Mesenchymal stem cell (in vitro differentiated cells and primary cell): ENCODE data around the gene ARID3A.

Experiments used
- DNase-seq: peaks from one replicate; pipeline ENCODE4 v3.0.0-alpha.2; 2013
- H2AFZ ChIP-seq: one replicate; pipeline ENCODE4 v1.6.1; 2013; ENCODE audit warnings: low read depth, mild to moderate bottlenecking, control low read depth, inconsistent platforms, low read length, moderate library complexity
- H2AK5ac ChIP-seq: 2 replicates; pipeline ENCODE4 v1.6.1; 2013; ENCODE audit warnings: low read length, moderate library complexity, mild to moderate bottlenecking, inconsistent platforms; ENCODE audit not compliant: severe bottlenecking
- H2BK120ac ChIP-seq: one replicate; pipeline ENCODE4 v1.6.1; 2013; ENCODE audit warnings: low read depth, mild to moderate bottlenecking, inconsistent platforms, low read length, moderate library complexity
- H2BK12ac ChIP-seq, 2 experiments: one replicate each; pipeline ENCODE4 v1.6.1; 2013; ENCODE audit warnings: inconsistent platforms in 2 of 2, low read length in 2 of 2, mild to moderate bottlenecking in 2 of 2, moderate library complexity in 2 of 2, control low read depth in 1 of 2
- H2BK15ac ChIP-seq: one replicate; pipeline ENCODE4 v1.6.1; 2013; ENCODE audit warnings: mild to moderate bottlenecking, low read depth, inconsistent platforms; ENCODE audit not compliant: poor library complexity, severe bottlenecking
- H2BK5ac ChIP-seq: 2 replicates; pipeline ENCODE4 v1.6.1; 2013; ENCODE audit warnings: low read depth, mild to moderate bottlenecking, low read length, control low read depth, inconsistent platforms; ENCODE audit not compliant: poor library complexity, severe bottlenecking
- H3K14ac ChIP-seq, 2 experiments: one replicate each; pipeline ENCODE4 v1.6.1; 2013; ENCODE audit warnings: inconsistent platforms in 2 of 2, low read length in 2 of 2, control low read depth in 1 of 2, mild to moderate bottlenecking in 1 of 2, moderate library complexity in 1 of 2
- H3K18ac ChIP-seq, 2 experiments: one replicate each; pipeline ENCODE4 v1.6.1; 2013; ENCODE audit warnings: inconsistent platforms in 2 of 2, low read length in 2 of 2, control low read depth in 1 of 2, low read depth in 1 of 2, mild to moderate bottlenecking in 1 of 2
- H3K23ac ChIP-seq, 2 experiments: one replicate each; pipeline ENCODE4 v1.6.1; 2013; ENCODE audit warnings: inconsistent platforms in 2 of 2, low read length in 2 of 2, mild to moderate bottlenecking in 2 of 2, moderate library complexity in 2 of 2, control low read depth in 1 of 2
- H3K27ac ChIP-seq: 2 replicates; pipeline ENCODE4 v1.5.1; 2013; ENCODE audit warnings: mild to moderate bottlenecking, moderate library complexity, low read length, control low read depth, inconsistent platforms; ENCODE audit not compliant: poor library complexity, severe bottlenecking
- H3K27me3 ChIP-seq, 2 experiments: 2 replicates each; pipeline versions ENCODE4 v1.6.1 to v1.7.0; 2013; ENCODE audit warnings: low read length in 2 of 2, mild to moderate bottlenecking in 2 of 2, moderate library complexity in 2 of 2, control low read depth in 1 of 2, inconsistent platforms in 1 of 2; ENCODE audit not compliant: control insufficient read depth in 1 of 2, insufficient read depth in 1 of 2
- H3K36me3 ChIP-seq, 2 experiments: 2 replicates each; pipeline versions ENCODE4 v1.6.1 to v1.7.0; 2013; ENCODE audit warnings: low read length in 2 of 2, control low read depth in 1 of 2, inconsistent platforms in 1 of 2, low read depth in 1 of 2, mild to moderate bottlenecking in 1 of 2; ENCODE audit not compliant: insufficient read depth in 2 of 2, control insufficient read depth in 1 of 2
- H3K4ac ChIP-seq, 2 experiments: one replicate each; pipeline ENCODE4 v1.6.1; 2013; ENCODE audit warnings: inconsistent platforms in 2 of 2, low read length in 2 of 2, mild to moderate bottlenecking in 2 of 2, moderate library complexity in 2 of 2, control low read depth in 1 of 2, low read depth in 1 of 2
- H3K4me1 ChIP-seq: 2 replicates; pipeline ENCODE4 v1.6.1; 2013; ENCODE audit warnings: low read depth, low read length, control low read depth; ENCODE audit not compliant: control insufficient read depth, insufficient read depth
- H3K4me2 ChIP-seq: 2 replicates; pipeline ENCODE4 v1.6.1; 2013; ENCODE audit warnings: low read length, mild to moderate bottlenecking, inconsistent platforms; ENCODE audit not compliant: poor library complexity, severe bottlenecking
- H3K4me3 ChIP-seq, 2 experiments: 2 replicates each; pipeline versions ENCODE4 v1.5.1 to v1.7.0; 2013; ENCODE audit warnings: low read length in 2 of 2, mild to moderate bottlenecking in 2 of 2, control low read depth in 1 of 2, low read depth in 1 of 2; ENCODE audit not compliant: insufficient read depth in 1 of 2
- H3K79me1 ChIP-seq: replicated peaks from 2 replicates; pipeline ENCODE4 v1.6.1; 2013; ENCODE audit warnings: mild to moderate bottlenecking, control low read depth, low read length, inconsistent platforms; ENCODE audit not compliant: poor library complexity, severe bottlenecking
- H3K9ac ChIP-seq: 2 replicates; pipeline ENCODE4 v1.7.0; 2013; ENCODE audit warnings: mild to moderate bottlenecking, low read length, moderate library complexity
- H3K9me3 ChIP-seq: 2 replicates; pipeline ENCODE4 v1.7.0; 2013; ENCODE audit warnings: mild to moderate bottlenecking, low read length; ENCODE audit not compliant: control insufficient read depth
- H4K8ac ChIP-seq: one replicate; pipeline ENCODE4 v1.6.1; 2013; ENCODE audit warnings: inconsistent platforms, mild to moderate bottlenecking, low read length, moderate library complexity
- H4K91ac ChIP-seq: one replicate; pipeline ENCODE4 v1.6.1; 2013; ENCODE audit warnings: mild to moderate bottlenecking, low read length, inconsistent platforms
- WGBS: methylation state at CpG from one replicate; pipeline ENCODE4 v1.1.7; 2013; ENCODE audit warnings: mixed read lengths; 5-methylcytosine and 5-hydroxymethylcytosine counted together

ARID3A gene

GRCh38 chr19:1016647-1017114, 90.8 kb downstream of the ARID3A start:
- Histone ChIP-seq H3K4me2 (no peak overlapping the region), H2BK5ac (no peak overlapping the region), H3K4me3 (peak overlapping the region in 1 of 2 experiments; percentile 33), H3K23ac (no peak overlapping the region), H2BK120ac (no peak overlapping the region), H4K8ac (peak overlapping the region; percentile 66), H2AK5ac (no peak overlapping the region), H3K18ac (peak overlapping the region in 1 of 2 experiments; percentile 42), H3K36me3 (peaks cover 14 to 64% of the 10 kb centered on the region in 2 experiments), H3K9ac (peak overlapping the region; percentile 30), H3K14ac (no peak overlapping the region), H3K79me1 (peaks cover 14% of the 10 kb centered on the region), H3K27ac (peak overlapping the region; percentile 33), H2BK12ac (peak overlapping the region in 1 of 2 experiments; percentile 51), H2BK15ac (no peak overlapping the region), H2AFZ (no peak overlapping the region), H4K91ac (peak overlapping the region; percentile 36), H3K27me3 (no peaks in the 10 kb centered on the region), H3K9me3 (no peaks in the 10 kb centered on the region), H3K4me1 (peaks cover 53% of the 10 kb centered on the region), H3K4ac (no peak overlapping the region)
- peak; percentile 87 for DNase-seq
- 36% methylated on average over 12 of the region's 12 CpGs for WGBS

- 70% methylated on average over 24 of the region's 24 CpGs for WGBS
- Histone ChIP-seq H4K91ac (peak overlapping the region; percentile 36), H2BK120ac (no peak overlapping the region), H3K36me3 (peaks cover 14 to 58% of the 10 kb centered on the region in 2 experiments), H3K27ac (peak overlapping the region; percentile 33), H3K14ac (peak overlapping the region in 1 of 2 experiments; percentile 22), H4K8ac (peak overlapping the region; percentile 74), H2BK12ac (peak overlapping the region; percentile 1 to 48), H3K9ac (peak overlapping the region; percentile 30), H3K23ac (peak overlapping the region in 1 of 2 experiments; percentile 29), H2AK5ac (peak overlapping the region; percentile 46), H3K4me1 (peaks cover 53% of the 10 kb centered on the region), H3K4me2 (peak overlapping the region; percentile 2), H3K27me3 (no peaks in the 10 kb centered on the region), H2BK15ac (peak overlapping the region; percentile 48), H3K9me3 (no peaks in the 10 kb centered on the region), H3K4me3 (peak overlapping the region in 1 of 2 experiments; percentile 33), H3K4ac (no peak overlapping the region), H2BK5ac (no peak overlapping the region), H3K79me1 (peaks cover 10% of the 10 kb centered on the region), H2AFZ (no peak overlapping the region), H3K18ac (peak overlapping the region in 1 of 2 experiments; percentile 42)
- no peak for DNase-seq
Measured at GRCh38 chr19:1017115-1017905, 91.5 kb downstream of the ARID3A start.

- Histone ChIP-seq H2AK5ac (peak overlapping the region; percentile 46), H3K4me2 (no peak overlapping the region), H4K8ac (peak overlapping the region; percentile 74), H3K36me3 (peaks cover 12 to 52% of the 10 kb centered on the region in 2 experiments), H3K4ac (peak overlapping the region in 1 of 2 experiments; percentile 13), H2BK5ac (no peak overlapping the region), H3K4me1 (peaks cover 53% of the 10 kb centered on the region), H2AFZ (no peak overlapping the region), H3K18ac (no peak overlapping the region), H2BK12ac (peak overlapping the region; percentile 2 to 31), H3K14ac (no peak overlapping the region), H2BK15ac (peak overlapping the region; percentile 48), H3K79me1 (peaks cover 7% of the 10 kb centered on the region), H2BK120ac (no peak overlapping the region), H3K27ac (no peak overlapping the region), H3K9me3 (no peaks in the 10 kb centered on the region), H3K9ac (peak overlapping the region; percentile 90), H3K4me3 (no peak overlapping the region), H4K91ac (peak overlapping the region; percentile 36), H3K23ac (peak overlapping the region; percentile 29 to 37), H3K27me3 (no peaks in the 10 kb centered on the region)
- DNase-seq = no peak
- WGBS = 90% methylated on average over 9 of the region's 9 CpGs
Measured at GRCh38 chr19:1017906-1018305, 92.1 kb downstream of the ARID3A start.

DNA sequence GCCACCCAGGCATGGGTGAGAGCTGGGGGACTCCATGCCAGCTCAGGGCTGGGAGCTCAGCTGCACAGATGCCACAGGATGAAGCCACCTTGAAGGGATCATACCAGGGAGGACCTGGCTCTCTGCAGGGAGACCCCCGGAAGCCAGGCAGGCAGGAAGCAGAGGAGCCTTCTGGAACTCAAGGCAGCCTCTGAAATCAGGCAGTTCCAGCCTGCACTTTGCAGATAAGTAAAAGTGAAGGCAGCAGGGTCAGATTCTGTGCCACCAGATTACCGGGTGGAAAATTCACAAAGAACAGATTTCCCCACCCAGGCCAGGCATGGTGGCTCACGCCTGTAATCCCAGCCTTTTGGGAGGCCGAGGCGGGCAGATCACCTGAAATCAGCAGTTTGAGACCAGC, 92.6 kb downstream of the ARID3A start:
- no peak overlapping the region for H2BK5ac ChIP-seq
- H2BK120ac ChIP-seq = no peak overlapping the region
- H3K27me3 ChIP-seq = no peaks in the 10 kb centered on the region
- H2BK15ac ChIP-seq = no peak overlapping the region
- 95% methylated on average over 5 of the region's 5 CpGs for WGBS
- peaks cover 4% of the 10 kb centered on the region for H3K79me1 ChIP-seq
- H3K4me1 ChIP-seq = peaks cover 53% of the 10 kb centered on the region
- no peak overlapping the region for H4K8ac ChIP-seq
- no peak overlapping the region for H4K91ac ChIP-seq
- H3K27ac ChIP-seq = no peak overlapping the region
- H2BK12ac ChIP-seq = no peak overlapping the region
- no peaks in the 10 kb centered on the region for H3K9me3 ChIP-seq
- DNase-seq = no peak
- peaks cover 7 to 47% of the 10 kb centered on the region in 2 experiments for H3K36me3 ChIP-seq
- no peak overlapping the region for H3K14ac ChIP-seq
- no peak overlapping the region for H3K23ac ChIP-seq
- H3K4me2 ChIP-seq = no peak overlapping the region
- no peak overlapping the region for H3K4ac ChIP-seq
- no peak overlapping the region for H3K18ac ChIP-seq
- H2AK5ac ChIP-seq = no peak overlapping the region
- peak overlapping the region in 1 of 2 experiments; percentile 96 for H3K4me3 ChIP-seq
- no peak overlapping the region for H2AFZ ChIP-seq
- H3K9ac ChIP-seq = peak overlapping the region; percentile 90
